MCF 10A (cell line): ENCODE data around the gene TFF3. TPM values are rescaled to one million over a fixed set of nuclear protein-coding genes. Genes with fewer than 3 reads are reported as not detected.

Experiments
- BruUV-seq: library from RNA; stranded (reverse); fragments of 400-500 nt; replicated peaks from 2 replicates; lab custom pipeline; 2021; lab: Mats Ljungman, UMichigan
- CTCF ChIA-PET: fragments of 300-600 bp; sonication (Branson Sonifier 250); formaldehyde crosslinking; extraction: SDS; loops from one replicate; lab custom pipeline; 2021; ENCODE audit warnings: antibody characterized with exemption, inconsistent platforms; lab: Yijun Ruan, JAX
- POLR2A ChIA-PET: fragments of 300-600, 350-650 bp; sonication (Branson Sonifier 250); formaldehyde crosslinking; extraction: SDS; loops from one replicate; lab custom pipeline; 2020; ENCODE audit warnings: antibody characterized with exemption, inconsistent platforms; lab: Yijun Ruan, JAX
- DNase-seq: peaks from one replicate; pipeline ENCODE4 v3.0.0-alpha.2; 2018; ENCODE audit not compliant: unreplicated experiment
- H3K27ac Mint-ChIP-seq: one replicate; pipeline ENCODE4 v1.8.0; 2022; ENCODE audit warnings: mild to moderate bottlenecking, low read depth, mixed read lengths; ENCODE audit not compliant: unreplicated experiment
- H3K27me3 Mint-ChIP-seq: one replicate; pipeline ENCODE4 v1.8.0; 2022; ENCODE audit warnings: mixed read lengths; ENCODE audit not compliant: insufficient read depth, unreplicated experiment
- H3K36me3 Mint-ChIP-seq: one replicate; pipeline ENCODE4 v1.8.0; 2022; ENCODE audit warnings: mild to moderate bottlenecking, moderate library complexity, mixed read lengths; ENCODE audit not compliant: insufficient read depth, unreplicated experiment
- H3K4me1 Mint-ChIP-seq: one replicate; pipeline ENCODE4 v1.8.0; 2022; ENCODE audit warnings: mixed read lengths; ENCODE audit not compliant: insufficient read depth, unreplicated experiment
- H3K4me3 Mint-ChIP-seq: one replicate; pipeline ENCODE4 v1.8.0; 2022; ENCODE audit warnings: mild to moderate bottlenecking, moderate library complexity, mixed read lengths; ENCODE audit not compliant: unreplicated experiment
- H3K9me3 Mint-ChIP-seq: one replicate; pipeline ENCODE4 v1.8.0; 2022; ENCODE audit warnings: mixed read lengths; ENCODE audit not compliant: unreplicated experiment
- CTCF ChIP-seq: fragments of 200-600 bp; IDR thresholded peaks from one replicate; pipeline ENCODE4 v1.8.0; 2022; ENCODE audit warnings: antibody characterized with exemption, mild to moderate bottlenecking; ENCODE audit not compliant: unreplicated experiment
- intact Hi-C: fragments of 100-400 bp; cut with micrococcal nuclease; formaldehyde crosslinking; loops from 2 replicates; pipeline ENCODE4 v1.14.1; 2022
- total RNA-seq: library from RNA; stranded (reverse); gene quantifications from 2 replicates; pipeline ENCODE4 v1.2.3, GENCODE V29; 2022

TFF3 gene
- total RNA-seq, 1 experiment from 2014 or later = not detected

GRCh38 chr21:42362198-42362597 lies 47.0 kb upstream of the TFF3 start:
- no peak overlapping the region for H3K4me3 Mint-ChIP-seq
- DNase-seq = no peak
- no peaks in the 10 kb centered on the region for H3K9me3 Mint-ChIP-seq
- ChIA-PET POLR2A (no interaction called here), CTCF (interaction anchor here (0.6 kb wide), 1 partner anchor 28 kb away, joined by 3 read pairs; no protein-coding TSS in a partner anchor)
- H3K27me3 Mint-ChIP-seq = peaks cover 20% of the 10 kb centered on the region
- no peaks in the 10 kb centered on the region for H3K36me3 Mint-ChIP-seq
- no peaks in the 10 kb centered on the region for H3K4me1 Mint-ChIP-seq
- no peak for TF ChIP-seq CTCF
- no TSS peak for BruUV-seq
- H3K27ac Mint-ChIP-seq = no peak overlapping the region
- intact Hi-C loops = no loop called here

- CTCF ChIA-PET = interaction anchor here (0.6 to 1.4 kb wide), 2 partner anchors 12 to 27 kb away, joined by 3 read pairs; no protein-coding TSS in a partner anchor
- no peaks in the 10 kb centered on the region for H3K36me3 Mint-ChIP-seq
- no TSS peak for BruUV-seq
- H3K9me3 Mint-ChIP-seq = no peaks in the 10 kb centered on the region
- no peaks in the 10 kb centered on the region for H3K4me1 Mint-ChIP-seq
- no peak overlapping the region for H3K4me3 Mint-ChIP-seq
- no peak for DNase-seq
- H3K27ac Mint-ChIP-seq = no peak overlapping the region
- no peak for TF ChIP-seq CTCF
- H3K27me3 Mint-ChIP-seq = peaks cover 20% of the 10 kb centered on the region
- POLR2A ChIA-PET = no interaction called here
- intact Hi-C loops = no loop called here
Measured at GRCh38 chr21:42361286-42361685, 46.1 kb upstream of the TFF3 start.

GRCh38 chr21:42360317-42360716 lies 45.1 kb upstream of the TFF3 start:
- H3K36me3 Mint-ChIP-seq = no peaks in the 10 kb centered on the region
- DNase-seq = no peak
- no peak for TF ChIP-seq CTCF
- intact Hi-C loops = no loop called here
- H3K27me3 Mint-ChIP-seq = peaks cover 22% of the 10 kb centered on the region
- no peak overlapping the region for H3K4me3 Mint-ChIP-seq
- H3K4me1 Mint-ChIP-seq = no peaks in the 10 kb centered on the region
- no peaks in the 10 kb centered on the region for H3K9me3 Mint-ChIP-seq
- ChIA-PET POLR2A (no interaction called here), CTCF (interaction anchor here (0.7 kb wide), 1 partner anchor 98 kb away, joined by 3 read pairs; no protein-coding TSS in a partner anchor)
- no TSS peak for BruUV-seq
- no peak overlapping the region for H3K27ac Mint-ChIP-seq

- Mint-ChIP-seq H3K4me1 (no peaks in the 10 kb centered on the region), H3K9me3 (peaks cover 7% of the 10 kb centered on the region), H3K4me3 (no peak overlapping the region), H3K27ac (no peak overlapping the region), H3K27me3 (peaks cover 27% of the 10 kb centered on the region), H3K36me3 (no peaks in the 10 kb centered on the region)
- ChIA-PET POLR2A (interaction anchor here (0.6 kb wide), 1 partner anchor 358 kb away, joined by 4 read pairs; no protein-coding TSS in a partner anchor), CTCF (interaction anchor here (0.6 kb wide), 1 partner anchor 234 kb away, joined by 3 read pairs; no protein-coding TSS in a partner anchor)
- BruUV-seq = no TSS peak
- intact Hi-C loops = no loop called here
- TF ChIP-seq CTCF = no peak
- no peak for DNase-seq
Measured at GRCh38 chr21:42358937-42359336, 43.7 kb upstream of the TFF3 start.
